HG03103 (cell line): Measurements from ENCODE around the gene MAPK8IP3.
"Not testable (repeated sequence)": the region's sequence is repeated elsewhere in the genome, so short reads cannot be mapped to it uniquely, and the experiment has no call there.

Experiments
- ATAC-seq: cut with Tn5 transposase; IDR thresholded peaks from one replicate; pipeline ENCODE4 v1.9.1; 2021; ENCODE audit warnings: low read depth; ENCODE audit not compliant: unreplicated experiment

Gene MAPK8IP3

GRCh38 chr16:1732071-1732470 lies 26.1 kb downstream of the MAPK8IP3 start:
- ATAC-seq = no peak

GRCh38 chr16:1732551-1732987 lies 26.6 kb downstream of the MAPK8IP3 start:
- ATAC-seq = not testable (repeated sequence)

GRCh38 chr16:1734123-1734522 lies 28.1 kb downstream of the MAPK8IP3 start:
- no peak for ATAC-seq

GRCh38 chr16:1734816-1735215 lies 28.8 kb downstream of the MAPK8IP3 start:
- ATAC-seq = no peak

GRCh38 chr16:1740234-1740633 lies 34.2 kb downstream of the MAPK8IP3 start:
- ATAC-seq = no peak

GRCh38 chr16:1740781-1741490 lies 34.9 kb downstream of the MAPK8IP3 start:
- ATAC-seq = no peak

- ATAC-seq = no peak
Observed at GRCh38 chr16:1741553-1742165, 35.7 kb downstream of the MAPK8IP3 start.

GRCh38 chr16:1743376-1744337 lies 37.7 kb downstream of the MAPK8IP3 start:
- no peak for ATAC-seq

GRCh38 chr16:1744338-1744840 lies 38.4 kb downstream of the MAPK8IP3 start:
- ATAC-seq = no peak

GRCh38 chr16:1745181-1745899 lies 39.3 kb downstream of the MAPK8IP3 start:
- no peak for ATAC-seq

- ATAC-seq = no peak
Observed at GRCh38 chr16:1745900-1746692, 40.1 kb downstream of the MAPK8IP3 start.

GRCh38 chr16:1746693-1747195 lies 40.7 kb downstream of the MAPK8IP3 start:
- no peak for ATAC-seq

GRCh38 chr16:1747934-1748333 lies 41.9 kb downstream of the MAPK8IP3 start:
- ATAC-seq = no peak

GRCh38 chr16:1749152-1750117 lies 43.4 kb downstream of the MAPK8IP3 start:
- no peak for ATAC-seq

GRCh38 chr16:1751946-1752345 lies 46.0 kb downstream of the MAPK8IP3 start:
- no peak for ATAC-seq

GRCh38 chr16:1752853-1753252 lies 46.9 kb downstream of the MAPK8IP3 start:
- ATAC-seq = no peak

- ATAC-seq = no peak
Observed at GRCh38 chr16:1754204-1754603, 48.2 kb downstream of the MAPK8IP3 start.
